Type B pancreatic cell (in vitro differentiated cells): ENCODE data around the gene CDK13. TPM values are rescaled to one million over a fixed set of nuclear protein-coding genes. Genes with fewer than 3 reads are reported as not detected.
A peak's percentile ranks its signal among the peaks of the same experiment; 100 is the strongest.

Source experiments
- DNase-seq: peaks from one replicate; pipeline ENCODE4 v3.0.0; 2021; ENCODE audit warnings: mixed read lengths; ENCODE audit not compliant: unreplicated experiment; ENCODE audit errors: extremely low spot score
- H3K27ac Mint-ChIP-seq: 2 replicates; pipeline ENCODE4 v1.8.0; 2021; ENCODE audit warnings: mild to moderate bottlenecking, mixed read lengths
- H3K27me3 Mint-ChIP-seq: 2 replicates; pipeline ENCODE4 v1.8.0; 2021; ENCODE audit warnings: mixed read lengths
- H3K36me3 Mint-ChIP-seq: 2 replicates; pipeline ENCODE4 v1.8.0; 2021; ENCODE audit warnings: mixed read lengths
- H3K4me1 Mint-ChIP-seq: one replicate; pipeline ENCODE4 v1.8.0; 2021; ENCODE audit warnings: mixed read lengths; ENCODE audit not compliant: unreplicated experiment
- H3K4me3 Mint-ChIP-seq: 2 replicates; pipeline ENCODE4 v1.8.0; 2021; ENCODE audit warnings: mild to moderate bottlenecking, mixed read lengths
- H3K9me3 Mint-ChIP-seq: 2 replicates; pipeline ENCODE4 v1.8.0; 2021; ENCODE audit warnings: mixed read lengths
- total RNA-seq: library from RNA; stranded (reverse); gene quantifications from 2 replicates; pipeline ENCODE4 v1.2.1, GENCODE V29; 2021; ENCODE audit warnings: low replicate concordance
- TF ChIP-seq, protein P1 (sequence below): fragments of 200-600 bp; sonication (generic); conservative IDR thresholded peaks from 2 replicates; pipeline ENCODE4 v1.5.0; 2021; ENCODE audit warnings: antibody characterized with exemption, mild to moderate bottlenecking

The CDK13 gene
- total RNA-seq, 1 donor from 2014 or later: 57.6 TPM

DNA sequence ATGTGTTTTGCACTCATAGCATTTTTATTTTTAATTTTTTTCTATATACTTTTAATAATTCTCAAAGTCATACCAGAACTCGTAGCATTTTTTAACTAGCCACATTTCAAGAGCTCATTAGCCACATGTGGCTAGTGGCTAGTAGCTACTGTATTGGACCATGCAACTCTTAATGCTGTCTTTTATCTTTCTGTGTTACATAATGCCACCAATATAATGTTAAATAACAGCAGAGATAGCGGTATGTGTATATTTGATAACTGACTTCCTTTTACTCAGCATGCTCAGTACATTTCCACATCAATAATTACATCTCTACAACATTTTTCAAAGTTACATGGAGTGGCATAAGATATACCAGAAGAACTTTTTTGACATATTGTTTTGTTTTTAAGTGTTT, 91.4 kb downstream of the CDK13 start:
- TF ChIP-seq, protein P1, sequence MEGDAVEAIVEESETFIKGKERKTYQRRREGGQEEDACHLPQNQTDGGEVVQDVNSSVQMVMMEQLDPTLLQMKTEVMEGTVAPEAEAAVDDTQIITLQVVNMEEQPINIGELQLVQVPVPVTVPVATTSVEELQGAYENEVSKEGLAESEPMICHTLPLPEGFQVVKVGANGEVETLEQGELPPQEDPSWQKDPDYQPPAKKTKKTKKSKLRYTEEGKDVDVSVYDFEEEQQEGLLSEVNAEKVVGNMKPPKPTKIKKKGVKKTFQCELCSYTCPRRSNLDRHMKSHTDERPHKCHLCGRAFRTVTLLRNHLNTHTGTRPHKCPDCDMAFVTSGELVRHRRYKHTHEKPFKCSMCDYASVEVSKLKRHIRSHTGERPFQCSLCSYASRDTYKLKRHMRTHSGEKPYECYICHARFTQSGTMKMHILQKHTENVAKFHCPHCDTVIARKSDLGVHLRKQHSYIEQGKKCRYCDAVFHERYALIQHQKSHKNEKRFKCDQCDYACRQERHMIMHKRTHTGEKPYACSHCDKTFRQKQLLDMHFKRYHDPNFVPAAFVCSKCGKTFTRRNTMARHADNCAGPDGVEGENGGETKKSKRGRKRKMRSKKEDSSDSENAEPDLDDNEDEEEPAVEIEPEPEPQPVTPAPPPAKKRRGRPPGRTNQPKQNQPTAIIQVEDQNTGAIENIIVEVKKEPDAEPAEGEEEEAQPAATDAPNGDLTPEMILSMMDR: no peak
- DNase-seq: no peak
- no peak overlapping the region for H3K27ac Mint-ChIP-seq

DNA sequence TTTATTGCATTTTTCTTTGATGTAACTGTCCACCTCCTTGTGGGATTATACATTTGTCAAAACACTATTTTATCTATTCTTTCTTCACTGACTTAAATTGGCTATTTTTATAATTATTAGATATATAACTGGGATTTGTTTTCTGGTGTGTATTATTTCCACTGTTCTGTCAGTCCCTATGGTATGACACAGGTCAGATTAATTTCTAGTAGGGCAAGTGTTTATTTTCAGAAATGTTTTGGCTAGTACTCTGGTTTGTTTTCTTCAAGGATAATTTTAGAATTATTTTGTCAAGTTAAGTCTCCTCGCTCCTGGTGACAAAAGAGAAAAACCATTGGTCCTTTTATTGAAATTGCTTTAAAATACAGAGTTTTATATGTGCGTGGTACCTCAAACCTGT, 93.1 kb downstream of the CDK13 start:
- H3K27ac Mint-ChIP-seq: no peak overlapping the region
- TF ChIP-seq, protein P1: no peak
- H3K4me3 Mint-ChIP-seq: no peak overlapping the region
- peaks cover 9% of the 10 kb centered on the region for H3K36me3 Mint-ChIP-seq
- H3K4me1 Mint-ChIP-seq: no peaks in the 10 kb centered on the region
- no peaks in the 10 kb centered on the region for H3K9me3 Mint-ChIP-seq
- no peaks in the 10 kb centered on the region for H3K27me3 Mint-ChIP-seq
- no peak for DNase-seq

More for the DNA sequence above, 91.4 kb downstream of the CDK13 start:
- peaks cover 6% of the 10 kb centered on the region for H3K9me3 Mint-ChIP-seq
- peaks cover 17% of the 10 kb centered on the region for H3K36me3 Mint-ChIP-seq
- no peaks in the 10 kb centered on the region for H3K4me1 Mint-ChIP-seq
- no peaks in the 10 kb centered on the region for H3K27me3 Mint-ChIP-seq
- no peak overlapping the region for H3K4me3 Mint-ChIP-seq

DNA sequence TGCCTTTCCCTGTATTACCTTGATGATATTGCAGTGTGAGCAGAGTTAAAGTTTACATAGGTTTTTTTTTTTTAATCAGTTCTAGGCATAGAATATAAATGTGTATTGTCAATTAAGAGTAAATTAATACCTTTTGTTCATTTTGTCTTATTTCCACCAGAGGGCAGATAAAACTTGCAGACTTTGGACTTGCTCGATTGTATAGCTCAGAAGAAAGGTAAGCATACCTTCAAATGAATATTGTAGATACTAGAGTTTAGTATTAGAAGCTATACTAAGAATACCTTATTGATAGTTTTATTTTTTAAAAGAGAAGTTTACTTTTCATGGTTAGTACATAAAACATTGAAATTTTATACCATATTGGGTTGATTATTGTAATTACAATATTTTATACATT, 97.6 kb downstream of the CDK13 start:
- no peak overlapping the region for H3K4me3 Mint-ChIP-seq
- no peaks in the 10 kb centered on the region for H3K27me3 Mint-ChIP-seq
- H3K4me1 Mint-ChIP-seq: no peaks in the 10 kb centered on the region
- no peaks in the 10 kb centered on the region for H3K9me3 Mint-ChIP-seq
- no peak overlapping the region for H3K27ac Mint-ChIP-seq
- TF ChIP-seq, protein P1: no peak
- H3K36me3 Mint-ChIP-seq: peaks cover 5% of the 10 kb centered on the region
- no peak for DNase-seq

DNA sequence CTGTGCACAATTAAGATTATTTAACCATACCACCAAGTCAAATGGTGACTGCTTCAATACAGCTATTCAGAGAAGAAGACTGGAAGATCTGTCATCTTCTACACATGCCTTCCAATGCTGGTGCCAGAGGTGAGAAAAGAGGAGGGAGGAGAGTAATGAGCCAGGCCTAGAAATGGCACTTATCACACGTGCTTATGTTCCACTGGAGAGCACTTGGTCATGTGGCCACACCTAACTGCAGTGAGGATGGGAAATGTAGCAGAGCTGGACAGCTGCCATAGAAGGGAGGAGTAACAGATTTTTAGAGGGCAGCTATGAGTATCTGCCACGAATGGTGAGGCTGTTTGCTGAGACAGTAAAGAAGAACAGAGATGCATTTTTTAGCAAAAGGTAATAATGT, 107.2 kb downstream of the CDK13 start:
- H3K36me3 Mint-ChIP-seq: peaks cover 24% of the 10 kb centered on the region
- peak overlapping the region; percentile 22 for H3K27ac Mint-ChIP-seq
- no peaks in the 10 kb centered on the region for H3K27me3 Mint-ChIP-seq
- H3K4me3 Mint-ChIP-seq: no peak overlapping the region
- TF ChIP-seq, protein P1: no peak
- no peak for DNase-seq
- peaks cover 5% of the 10 kb centered on the region for H3K4me1 Mint-ChIP-seq
- H3K9me3 Mint-ChIP-seq: no peaks in the 10 kb centered on the region

DNA sequence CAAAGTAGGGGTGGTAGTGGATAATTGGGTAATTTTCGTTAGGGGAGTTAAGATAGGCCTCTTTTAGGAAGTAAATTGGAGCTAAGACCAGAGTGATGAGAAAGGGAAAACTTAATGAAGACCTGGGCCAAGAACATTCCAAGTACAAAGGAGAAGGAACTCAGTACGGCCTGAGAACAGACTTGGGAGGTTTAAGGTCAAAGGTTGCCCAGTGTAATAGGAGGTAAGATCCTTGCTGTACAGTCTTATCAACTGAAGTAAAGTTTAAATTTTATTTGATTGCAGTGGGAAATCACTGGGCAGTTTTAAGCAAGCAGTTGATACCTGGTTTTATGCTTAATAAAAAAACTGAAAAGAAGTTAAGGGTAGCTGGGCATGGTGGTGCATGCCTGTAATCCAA, 108.0 kb downstream of the CDK13 start:
- H3K4me3 Mint-ChIP-seq: no peak overlapping the region
- no peak for DNase-seq
- H3K27ac Mint-ChIP-seq: no peak overlapping the region
- H3K36me3 Mint-ChIP-seq: peaks cover 29% of the 10 kb centered on the region
- no peaks in the 10 kb centered on the region for H3K9me3 Mint-ChIP-seq
- H3K27me3 Mint-ChIP-seq: no peaks in the 10 kb centered on the region
- TF ChIP-seq, protein P1: no peak
- peaks cover 5% of the 10 kb centered on the region for H3K4me1 Mint-ChIP-seq

DNA sequence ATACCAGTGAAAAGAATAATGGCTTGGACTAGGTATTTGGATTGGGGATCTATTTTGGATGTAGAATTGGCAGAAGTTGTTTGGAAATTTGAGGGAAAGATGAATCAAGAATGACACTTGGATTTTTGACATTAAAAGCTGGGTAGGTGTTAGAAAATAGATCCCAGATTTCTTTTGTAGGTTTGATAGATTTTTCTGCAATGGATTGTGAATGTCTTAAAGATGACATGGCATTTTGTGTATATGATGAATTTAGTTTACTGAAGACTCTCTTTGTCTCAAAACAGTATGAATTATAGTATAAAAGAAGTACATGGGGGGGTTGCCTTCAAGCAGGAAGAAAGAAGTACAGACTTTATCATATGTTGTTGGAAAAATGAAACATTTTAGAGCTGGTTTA, 108.6 kb downstream of the CDK13 start:
- Mint-ChIP-seq H3K27ac (peak overlapping the region; percentile 8), H3K27me3 (no peaks in the 10 kb centered on the region), H3K4me3 (no peak overlapping the region), H3K36me3 (peaks cover 31% of the 10 kb centered on the region), H3K4me1 (peaks cover 5% of the 10 kb centered on the region), H3K9me3 (no peaks in the 10 kb centered on the region)
- DNase-seq: no peak
- TF ChIP-seq, protein P1: no peak
